B cell (primary cell): Measurements from ENCODE around the gene MRAP2. TPM values are rescaled to one million over a fixed set of nuclear protein-coding genes. Genes with fewer than 3 reads are reported as not detected.

Experiments used
- ATAC-seq: fragments of 200-7000 bp; cut with Tn5 transposase; one replicate; pipeline ENCODE4 v1.10.0; 2021; ENCODE audit warnings: low read depth, mild to moderate bottlenecking, moderate number of reproducible peaks, moderate library complexity
- CTCF ChIA-PET: fragments of 350-600 bp; sonication (Branson Sonifier 250); formaldehyde crosslinking; loops from one replicate; lab custom pipeline; 2021; ENCODE audit warnings: antibody characterized with exemption, inconsistent platforms; lab: Charles Lee
- POLR2A ChIA-PET: fragments of 350-600 bp; sonication (Branson Sonifier 250); formaldehyde crosslinking; loops from one replicate; lab custom pipeline; 2021; ENCODE audit warnings: antibody characterized with exemption; lab: Charles Lee
- DNase-seq: peaks from one replicate; pipeline ENCODE4 v3.0.0; 2013
- H2AFZ ChIP-seq: 2 replicates; pipeline ENCODE4 v1.6.1; 2012; ENCODE audit warnings: mild to moderate bottlenecking, low read depth, low read length; ENCODE audit not compliant: insufficient read depth, poor library complexity, severe bottlenecking
- H3K27ac ChIP-seq, 2 donors: 1 replicate in 1 of 2; 2 replicates in 1 of 2; pipeline ENCODE4 v1.5.1; 2012 to 2013; ENCODE audit warnings: low read length in 2 of 2, mild to moderate bottlenecking in 2 of 2, moderate library complexity in 1 of 2
- H3K27me3 ChIP-seq, 4 experiments: fragments of 200-600 bp in 1 of 4; sonication (generic) in 1 of 4; replicated peaks in 1 of 4; 1 replicate in 2 of 4; 2 replicates in 2 of 4; pipeline versions ENCODE4 v1.6.1 to v1.7.0; 2013 to 2016; ENCODE audit warnings: low read length in 3 of 4, mild to moderate bottlenecking in 2 of 4, mixed read lengths in 1 of 4, moderate library complexity in 1 of 4; ENCODE audit not compliant: insufficient read depth in 4 of 4, control insufficient read depth in 3 of 4; ENCODE audit errors: control extremely low read depth in 1 of 4
- H3K36me3 ChIP-seq, 2 experiments: replicated peaks in 1 of 2; 1 replicate in 1 of 2; 2 replicates in 1 of 2; pipeline versions ENCODE4 v1.6.1 to v1.7.1; 2013; ENCODE audit warnings: low read length in 1 of 2; ENCODE audit not compliant: insufficient read depth in 2 of 2, control insufficient read depth in 1 of 2; ENCODE audit errors: control extremely low read depth in 1 of 2, extremely low read depth in 1 of 2
- H3K4me1 ChIP-seq, 2 donors: fragments of 200-600 bp in 1 of 2; sonication (generic) in 1 of 2; 1 replicate in 1 of 2; 2 replicates in 1 of 2; pipeline versions ENCODE4 v1.5.1 to v1.6.1; 2013 to 2017; ENCODE audit warnings: low read length in 2 of 2; ENCODE audit not compliant: control insufficient read depth in 2 of 2, insufficient read depth in 2 of 2
- H3K4me2 ChIP-seq: replicated peaks from 2 replicates; pipeline ENCODE3; 2012; ENCODE audit warnings: mild to moderate bottlenecking, low read depth, low read length; ENCODE audit not compliant: poor library complexity, severe bottlenecking
- H3K4me3 ChIP-seq, 5 experiments: fragments of 200-600 bp in 1 of 5; sonication (generic) in 1 of 5; 1 replicate in 3 of 5; 2 replicates in 2 of 5; pipeline versions ENCODE4 v1.5.1 to v1.7.0; 2011 to 2016; ENCODE audit warnings: low read length in 4 of 5, mild to moderate bottlenecking in 4 of 5, low read depth in 2 of 5, control low read depth in 1 of 5, moderate library complexity in 1 of 5; ENCODE audit not compliant: insufficient read depth in 1 of 5; ENCODE audit errors: control extremely low read depth in 1 of 5, extremely low read depth in 1 of 5
- H3K79me2 ChIP-seq: fragments of 200-600 bp; sonication (generic); one replicate; pipeline ENCODE4 v1.6.0; 2016; ENCODE audit warnings: low read length; ENCODE audit not compliant: control insufficient read depth, insufficient read depth
- H3K9ac ChIP-seq: fragments of 200-600 bp; sonication (generic); 2 replicates; pipeline ENCODE4 v1.6.1; 2017; ENCODE audit warnings: mild to moderate bottlenecking, low read length, moderate library complexity
- H3K9me3 ChIP-seq, 3 donors: one replicate each; pipeline versions ENCODE4 v1.6.1 to v1.7.1; 2013; ENCODE audit warnings: low read length in 2 of 3; ENCODE audit not compliant: control insufficient read depth in 2 of 3, insufficient read depth in 1 of 3; ENCODE audit errors: control extremely low read depth in 1 of 3
- H4K20me1 ChIP-seq: 2 replicates; pipeline ENCODE4 v1.6.0; 2012; ENCODE audit warnings: mild to moderate bottlenecking, low read length; ENCODE audit not compliant: insufficient read depth, control insufficient read depth, poor library complexity, severe bottlenecking
- H3K27ac Mint-ChIP-seq: one replicate; pipeline ENCODE4 v1.8.0; 2021; ENCODE audit warnings: mixed read lengths
- H3K27me3 Mint-ChIP-seq: one replicate; pipeline ENCODE4 v1.8.0; 2021; ENCODE audit warnings: mixed read lengths
- H3K4me1 Mint-ChIP-seq: one replicate; pipeline ENCODE4 v1.8.0; 2021; ENCODE audit warnings: mixed read lengths
- H3K4me3 Mint-ChIP-seq: one replicate; pipeline ENCODE4 v1.8.0; 2021; ENCODE audit warnings: mixed read lengths
- H3K9me3 Mint-ChIP-seq: one replicate; pipeline ENCODE4 v1.8.0; 2022; ENCODE audit warnings: mixed read lengths; ENCODE audit not compliant: insufficient read depth
- CTCF ChIP-seq: fragments of 200-600 bp; IDR thresholded peaks from one replicate; pipeline ENCODE4 v1.8.0; 2022; ENCODE audit warnings: antibody characterized with exemption, mild to moderate bottlenecking
- EZH2 ChIP-seq: IDR thresholded peaks from 2 replicates; pipeline ENCODE4 v1.6.1; 2012; ENCODE audit warnings: borderline replicate concordance, low read depth, mild to moderate bottlenecking, moderate library complexity, low read length; ENCODE audit not compliant: insufficient read depth, poor library complexity, severe bottlenecking
- WGBS: methylation state at CpG from one replicate; pipeline ENCODE4 v1.1.5; 2013; ENCODE audit warnings: missing lambda C conversion rate; ENCODE audit not compliant: insufficient coverage; 5-methylcytosine and 5-hydroxymethylcytosine counted together
- intact Hi-C: fragments of 100-400 bp; cut with micrococcal nuclease; formaldehyde crosslinking; loops from one replicate; pipeline ENCODE4 v1.10.0; 2022
- polyA plus RNA-seq: library from polyadenylated mRNA; depleted of rRNA; stranded (reverse); fragments of >200 nt; gene quantifications from 2 replicates; pipeline ENCODE4 v1.2.3, GENCODE V29; 2012
- total RNA-seq, 2 donors: library from RNA; stranded (reverse); fragments of 120-200 nt in 1 of 2; gene quantifications; 1 replicate in 1 of 2; 2 replicates in 1 of 2; pipeline versions ENCODE4 v1.2.3 to v1.2.4, GENCODE V29; 2013 to 2022

Gene MRAP2
- total and polyA plus RNA-seq, 2 donors (not counting 1 experiment from before 2014, with no cell fraction given) = not detected

GRCh38 chr6:84086056-84086455 lies 52.5 kb downstream of the MRAP2 start:
- no peak for DNase-seq
- intact Hi-C loops = no loop called here

More at GRCh38 chr6:84086056-84086455, 52.5 kb downstream of the MRAP2 start:
- Histone ChIP-seq H3K4me1 (no peaks in the 10 kb centered on the region), H3K27me3 (no peaks in the 10 kb centered on the region), H3K9ac (no peak overlapping the region), H3K4me3 (no peak overlapping the region), H3K9me3 (no peaks in the 10 kb centered on the region), H2AFZ (no peak overlapping the region), H4K20me1 (no peaks in the 10 kb centered on the region), H3K4me2 (no peak overlapping the region), H3K36me3 (no peaks in the 10 kb centered on the region), H3K79me2 (no peaks in the 10 kb centered on the region), H3K27ac (no peak overlapping the region)
- CTCF ChIA-PET = no interaction called here
- TF ChIP-seq CTCF (no peak), EZH2 (no peak)
- Mint-ChIP-seq H3K27me3 (peaks cover 10% of the 10 kb centered on the region), H3K4me3 (no peak overlapping the region), H3K27ac (no peak overlapping the region), H3K9me3 (no peaks in the 10 kb centered on the region), H3K4me1 (no peaks in the 10 kb centered on the region)
- ATAC-seq = no peak
- POLR2A ChIA-PET = no interaction called here
- WGBS = no CpG with 5 or more reads among the region's 1 CpG
